ENCODE data around the gene DLX3.
A peak's percentile ranks its signal among the peaks of the same experiment; 100 is the strongest.
"Not testable (repeated sequence)": the region's sequence is repeated elsewhere in the genome, so short reads cannot be mapped to it uniquely, and the experiment has no call there.

DLX3 gene

DNA sequence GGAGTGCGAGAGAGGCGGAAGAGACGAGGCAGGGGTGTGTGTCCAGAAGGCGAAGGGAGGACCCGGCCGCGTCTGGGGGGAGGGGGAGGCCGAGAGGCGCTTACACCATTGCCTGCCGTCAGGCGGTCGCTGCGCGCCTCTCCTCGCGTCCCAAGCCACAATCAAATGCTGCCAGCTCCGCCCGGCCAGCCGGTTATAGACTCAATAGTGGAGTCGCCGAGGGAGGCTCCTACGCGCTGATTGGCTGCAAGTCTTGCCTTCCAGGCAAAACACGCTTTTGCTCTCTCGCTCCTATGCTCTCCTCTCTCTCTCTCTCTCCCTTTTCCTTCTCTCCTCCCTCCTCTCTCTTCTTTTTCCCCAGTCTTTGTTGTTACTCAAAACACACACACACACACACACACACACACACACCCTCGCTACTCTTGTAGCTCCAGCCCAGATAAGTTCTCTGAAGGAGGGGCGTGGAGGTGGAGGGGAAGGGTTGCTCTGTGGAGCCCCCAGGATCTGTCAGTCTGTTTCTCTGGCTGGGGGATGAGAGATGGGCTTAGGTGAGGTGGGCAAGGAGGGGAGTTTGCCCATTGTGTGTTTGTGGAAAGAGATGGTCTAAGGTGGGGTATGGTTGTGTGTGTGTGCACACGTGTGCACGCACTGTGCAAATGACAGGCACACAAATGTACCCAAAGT, at the start of gene DLX3:
Gene DLX3 (minus strand): TSS at position 170 of the 684 bp plus-strand sequence. CDS start 226 bp downstream, outside the sequence.
- Histone ChIP-seq H3K36me3 (ENCODE audit: insufficient read depth, low read depth, low read length) (no peaks in the 10 kb centered on the region), H3K9ac (ENCODE audit: low read depth, low read length) (no peak within 1 kb of the TSS), H3K27me3 (ENCODE audit: insufficient read depth, low read length) (peaks cover 98% of the 10 kb centered on the region), H3K9me3 (ENCODE audit: insufficient read depth, low read depth, low read length) (peaks cover 5% of the 10 kb centered on the region; the same call in 1 of the 2 replicates), H3K4me1 (ENCODE audit: insufficient read depth, low read length) (peaks cover 10% of the 10 kb centered on the region; the same call in 1 of the 2 replicates), H3K27ac (ENCODE audit: low read length) (no peak within 1 kb of the TSS), H3K4me3 (ENCODE audit: low read length) (peak within 1 kb of the TSS; percentile 60)

DNA sequence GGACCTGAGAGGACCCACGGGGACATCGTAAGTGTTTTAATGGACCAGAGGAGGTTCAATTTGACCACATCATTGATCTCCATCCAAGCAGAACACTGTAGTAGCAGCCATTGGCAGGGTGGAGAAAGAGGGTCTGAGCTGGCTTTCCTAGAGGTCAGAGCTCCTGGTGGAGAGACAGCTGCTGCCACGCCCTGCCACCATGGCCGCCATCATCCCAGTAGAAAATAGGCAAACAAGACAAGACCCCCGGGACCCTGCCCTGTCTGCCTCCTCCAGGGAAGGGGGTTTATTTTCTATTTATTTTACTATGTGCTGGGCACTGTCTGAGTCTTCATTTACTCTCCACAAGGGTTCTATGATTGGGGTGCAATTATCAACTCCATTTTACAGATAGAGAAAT, 49.5 kb upstream of the DLX3 start:
- no peak overlapping the region for H3K27ac ChIP-seq (ENCODE audit: low read length)
- no peak overlapping the region for H3K9ac ChIP-seq (ENCODE audit: low read depth, low read length)
- H3K27me3 ChIP-seq (ENCODE audit: insufficient read depth, low read length) = no peaks in the 10 kb centered on the region
- H3K36me3 ChIP-seq (ENCODE audit: insufficient read depth, low read depth, low read length) = no peaks in the 10 kb centered on the region
- no peak overlapping the region for H3K4me3 ChIP-seq (ENCODE audit: low read length)
- no peaks in the 10 kb centered on the region for H3K9me3 ChIP-seq (ENCODE audit: insufficient read depth, low read depth, low read length)
- H3K4me1 ChIP-seq (ENCODE audit: insufficient read depth, low read length) = no peaks in the 10 kb centered on the region

DNA sequence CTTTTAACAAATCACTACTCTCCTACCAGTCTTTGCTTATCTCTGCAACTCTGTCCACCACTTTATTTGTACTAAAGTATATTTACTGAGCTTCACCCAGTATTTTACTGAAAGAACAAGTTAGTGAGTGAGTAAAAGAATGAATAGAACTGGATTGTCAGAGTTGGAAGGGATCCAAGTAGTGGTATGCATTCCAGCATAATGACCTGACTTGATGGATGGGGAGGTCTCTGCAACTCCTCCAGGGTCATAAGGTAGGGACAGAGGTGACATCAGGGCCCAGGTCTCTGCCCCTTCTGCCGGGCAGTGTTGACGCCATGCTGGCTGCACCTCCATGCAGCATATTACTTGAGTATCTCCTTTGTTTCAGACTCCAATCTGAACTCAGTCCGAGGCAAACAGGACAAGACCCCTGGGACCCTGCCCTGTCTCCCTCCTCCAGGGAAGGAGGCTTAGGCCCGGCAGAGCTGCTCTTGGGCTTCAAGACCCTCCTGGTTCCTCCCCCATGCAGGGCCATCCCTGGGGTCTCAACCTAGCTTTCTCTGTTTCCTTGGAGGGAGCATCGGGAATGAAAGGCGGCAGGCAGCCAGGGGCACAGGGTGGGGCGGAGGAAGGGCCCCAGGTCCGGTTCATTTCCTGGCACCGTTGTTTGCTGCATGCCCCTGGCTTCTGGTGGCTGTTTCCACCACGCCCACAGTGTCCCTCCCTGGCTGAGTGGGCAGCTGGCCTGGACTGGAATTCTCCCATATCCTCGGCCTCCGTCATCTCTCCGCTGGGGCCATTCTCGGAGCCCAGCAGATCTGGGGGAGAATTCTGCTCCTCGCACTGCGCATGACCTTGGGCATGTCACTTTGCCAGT, 48.5 kb upstream of the DLX3 start:
- H3K9me3 ChIP-seq (ENCODE audit: insufficient read depth, low read depth, low read length) = no peaks in the 10 kb centered on the region
- no peak overlapping the region for H3K4me3 ChIP-seq (ENCODE audit: low read length)
- H3K9ac ChIP-seq (ENCODE audit: low read depth, low read length) = no peak overlapping the region
- H3K27me3 ChIP-seq (ENCODE audit: insufficient read depth, low read length) = no peaks in the 10 kb centered on the region
- no peaks in the 10 kb centered on the region for H3K4me1 ChIP-seq (ENCODE audit: insufficient read depth, low read length)
- H3K27ac ChIP-seq (ENCODE audit: low read length) = no peak overlapping the region
- H3K36me3 ChIP-seq (ENCODE audit: insufficient read depth, low read depth, low read length) = no peaks in the 10 kb centered on the region

DNA sequence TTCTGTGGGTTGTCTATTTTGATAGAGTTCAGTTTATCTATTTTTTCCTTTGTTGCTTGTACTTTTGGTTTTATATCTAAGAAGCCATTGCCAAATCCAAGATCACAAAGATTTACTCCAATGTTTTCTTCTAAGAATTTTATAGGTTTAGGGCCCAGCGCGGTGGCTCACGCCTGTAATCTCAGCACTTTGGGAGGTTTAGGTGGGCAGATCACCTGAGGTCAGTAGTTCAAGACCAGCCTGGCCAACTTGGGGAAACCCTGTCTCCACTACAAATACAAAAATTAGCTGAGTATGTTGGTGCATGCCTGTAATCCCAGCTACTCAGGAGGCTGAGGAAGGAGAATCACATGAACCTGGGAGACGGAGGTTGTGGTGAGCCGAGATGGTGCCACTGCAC, 47.2 kb upstream of the DLX3 start:
- H3K27ac ChIP-seq (ENCODE audit: low read length) = no peak overlapping the region
- H3K4me3 ChIP-seq (ENCODE audit: low read length) = no peak overlapping the region
- no peaks in the 10 kb centered on the region for H3K36me3 ChIP-seq (ENCODE audit: insufficient read depth, low read depth, low read length)
- no peaks in the 10 kb centered on the region for H3K9me3 ChIP-seq (ENCODE audit: insufficient read depth, low read depth, low read length)
- no peak overlapping the region for H3K9ac ChIP-seq (ENCODE audit: low read depth, low read length)
- no peaks in the 10 kb centered on the region for H3K27me3 ChIP-seq (ENCODE audit: insufficient read depth, low read length)
- no peaks in the 10 kb centered on the region for H3K4me1 ChIP-seq (ENCODE audit: insufficient read depth, low read length)

DNA sequence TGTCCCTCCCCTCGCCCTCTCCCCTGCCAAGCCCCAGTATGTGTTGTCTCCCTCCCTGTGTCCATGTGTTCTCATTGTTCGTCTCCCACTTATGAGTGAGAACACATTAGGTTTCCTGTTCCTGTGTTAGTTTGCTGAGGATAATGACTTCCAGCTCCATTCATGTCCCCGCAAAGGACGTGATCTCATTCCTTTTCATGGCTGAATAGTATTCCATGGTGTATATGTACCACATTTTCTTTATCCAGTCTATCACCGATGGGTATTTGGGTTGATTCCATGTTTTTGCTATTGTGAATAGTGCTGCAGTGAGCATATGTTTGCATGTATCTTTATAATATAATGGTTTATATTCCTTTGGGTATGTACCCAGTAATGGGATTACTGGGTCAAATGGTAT, 45.5 kb upstream of the DLX3 start:
- H3K27me3 ChIP-seq (ENCODE audit: insufficient read depth, low read length); H3K4me1 ChIP-seq (ENCODE audit: insufficient read depth, low read length); H3K27ac ChIP-seq (ENCODE audit: low read length); H3K36me3 ChIP-seq (ENCODE audit: insufficient read depth, low read depth, low read length); H3K9ac ChIP-seq (ENCODE audit: low read depth, low read length); H3K9me3 ChIP-seq (ENCODE audit: insufficient read depth, low read depth, low read length); H3K4me3 ChIP-seq (ENCODE audit: low read length): not testable (repeated sequence)

DNA sequence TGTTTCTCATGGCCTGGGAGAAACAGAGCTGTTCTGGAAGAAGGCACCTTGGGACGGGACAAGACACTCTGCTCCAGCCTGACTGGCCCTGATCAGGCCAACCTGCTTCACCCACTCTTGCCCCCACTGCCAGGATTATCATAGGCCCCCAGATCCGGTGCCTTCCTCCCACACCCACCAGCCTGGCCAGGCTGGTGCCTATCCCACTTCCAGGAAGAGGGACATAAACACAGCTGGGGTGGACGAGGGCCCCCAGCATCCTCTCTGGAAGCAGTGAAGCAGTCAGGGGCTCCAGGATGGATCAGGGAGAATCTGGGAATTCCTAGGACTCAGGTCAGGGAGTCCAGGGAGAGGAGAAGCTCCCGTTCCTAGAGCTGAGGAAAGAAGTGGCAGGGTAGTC, 44.0 kb upstream of the DLX3 start:
- Histone ChIP-seq H3K36me3 (ENCODE audit: insufficient read depth, low read depth, low read length) (no peaks in the 10 kb centered on the region), H3K9ac (ENCODE audit: low read depth, low read length) (no peak overlapping the region), H3K27ac (ENCODE audit: low read length) (no peak overlapping the region), H3K27me3 (ENCODE audit: insufficient read depth, low read length) (no peaks in the 10 kb centered on the region), H3K4me1 (ENCODE audit: insufficient read depth, low read length) (no peaks in the 10 kb centered on the region), H3K9me3 (ENCODE audit: insufficient read depth, low read depth, low read length) (no peaks in the 10 kb centered on the region), H3K4me3 (ENCODE audit: low read length) (no peak overlapping the region)

DNA sequence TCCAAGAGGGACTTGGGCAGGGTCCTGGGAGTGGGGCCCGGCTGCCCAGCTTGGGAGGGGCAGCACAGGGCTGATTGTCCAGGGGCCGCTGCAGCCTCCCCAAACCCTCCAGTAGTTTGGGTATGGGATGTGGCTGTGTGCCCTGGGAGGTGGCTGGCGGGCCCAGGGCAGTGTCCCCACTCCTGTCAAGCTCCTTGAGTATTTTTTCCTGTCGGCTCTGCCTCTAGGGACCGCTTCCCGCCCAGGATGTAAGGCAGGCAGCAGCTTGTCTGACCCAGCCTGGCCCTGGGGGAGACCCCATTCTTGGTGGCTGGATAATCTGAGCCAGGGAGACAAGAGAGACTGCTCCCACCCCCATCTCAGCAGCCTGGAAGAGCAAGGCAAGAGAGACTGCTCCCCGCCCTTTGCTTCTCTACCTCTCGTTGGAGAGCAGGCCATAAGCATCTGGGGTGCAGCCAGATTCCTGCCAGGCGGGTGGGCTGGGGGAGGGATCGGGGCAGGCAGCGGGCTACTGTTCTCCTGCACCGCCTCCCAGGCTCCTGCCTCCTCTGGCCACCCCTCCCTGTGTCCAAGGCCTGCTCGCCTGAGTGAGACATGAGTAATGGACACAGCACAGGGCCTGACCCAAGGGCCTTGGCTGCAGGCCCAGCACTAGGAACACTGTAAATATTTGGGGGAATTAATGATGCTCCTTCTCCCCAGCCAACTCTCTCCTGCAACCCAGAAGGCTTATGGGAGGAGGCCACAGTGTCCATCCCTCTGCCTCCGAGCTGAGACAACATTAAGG, 42.5 kb upstream of the DLX3 start:
- Histone ChIP-seq H3K27me3 (ENCODE audit: insufficient read depth, low read length) (no peaks in the 10 kb centered on the region), H3K4me3 (ENCODE audit: low read length) (no peak overlapping the region), H3K9ac (ENCODE audit: low read depth, low read length) (no peak overlapping the region), H3K36me3 (ENCODE audit: insufficient read depth, low read depth, low read length) (no peaks in the 10 kb centered on the region), H3K27ac (ENCODE audit: low read length) (no peak overlapping the region), H3K9me3 (ENCODE audit: insufficient read depth, low read depth, low read length) (no peaks in the 10 kb centered on the region), H3K4me1 (ENCODE audit: insufficient read depth, low read length) (no peaks in the 10 kb centered on the region)

DNA sequence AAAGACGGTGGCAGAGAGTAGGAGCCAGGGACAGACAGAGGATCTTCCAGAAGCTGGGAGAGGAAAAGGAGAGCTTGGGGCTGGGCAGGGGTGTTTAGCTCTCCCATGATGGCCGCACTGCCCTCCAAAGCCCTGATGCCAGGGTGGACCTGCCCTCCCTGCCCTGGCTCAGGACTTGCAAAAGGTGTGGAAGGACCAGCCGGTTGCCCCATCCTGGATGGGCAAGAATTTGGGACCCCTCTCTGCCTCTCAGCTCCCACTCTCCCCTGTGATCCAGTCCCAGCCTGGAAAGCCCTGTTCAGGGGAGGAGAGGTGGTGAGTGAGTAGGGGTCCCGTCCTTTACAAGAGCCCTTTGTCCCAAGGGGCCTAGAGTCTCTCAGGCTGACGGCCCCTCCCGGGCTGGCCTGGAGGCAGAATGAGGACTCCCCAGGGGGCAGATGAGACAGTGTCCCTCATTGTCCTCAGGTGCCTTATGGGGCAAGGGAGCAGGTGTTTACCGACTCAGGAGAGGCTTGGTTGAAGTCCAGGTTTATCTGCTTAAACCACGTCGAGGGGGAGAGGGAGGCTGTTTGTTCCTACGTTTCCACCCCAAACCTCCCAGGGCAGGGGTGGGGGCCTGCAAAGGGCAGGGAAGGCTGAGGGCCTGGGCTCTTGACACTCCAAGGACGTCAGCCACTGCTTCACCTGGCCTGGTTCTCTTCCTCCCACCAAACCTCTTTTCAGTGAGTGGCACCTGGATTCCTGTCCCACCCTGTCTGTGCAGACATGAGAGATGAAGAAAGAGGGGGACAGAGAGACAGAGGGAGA, 41.6 kb upstream of the DLX3 start:
- Histone ChIP-seq H3K36me3 (ENCODE audit: insufficient read depth, low read depth, low read length) (no peaks in the 10 kb centered on the region), H3K4me3 (ENCODE audit: low read length) (no peak overlapping the region), H3K9ac (ENCODE audit: low read depth, low read length) (no peak overlapping the region), H3K4me1 (ENCODE audit: insufficient read depth, low read length) (no peaks in the 10 kb centered on the region), H3K27ac (ENCODE audit: low read length) (no peak overlapping the region), H3K27me3 (ENCODE audit: insufficient read depth, low read length) (no peaks in the 10 kb centered on the region), H3K9me3 (ENCODE audit: insufficient read depth, low read depth, low read length) (no peaks in the 10 kb centered on the region)

DNA sequence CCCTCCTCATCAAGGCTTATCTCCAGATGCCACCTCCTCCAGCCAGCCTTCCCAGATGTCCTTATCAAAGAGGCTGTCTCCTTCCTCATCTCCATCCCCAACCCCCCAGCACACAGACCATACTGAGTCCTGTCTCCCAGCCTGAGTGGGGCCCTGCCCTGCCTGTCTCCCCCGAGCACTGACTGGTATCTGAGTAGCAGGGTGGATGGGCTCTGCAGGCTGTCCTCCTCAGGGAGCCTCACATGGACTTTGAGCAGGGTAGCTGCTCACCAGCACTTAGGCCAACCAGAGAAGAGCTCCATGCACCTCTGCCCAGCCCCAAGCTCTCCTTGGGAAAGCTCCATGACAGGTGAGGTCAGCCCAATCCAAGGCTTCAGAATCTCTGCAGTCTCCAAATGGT, 40.9 kb upstream of the DLX3 start:
- Histone ChIP-seq H3K4me3 (ENCODE audit: low read length) (no peak overlapping the region), H3K36me3 (ENCODE audit: insufficient read depth, low read depth, low read length) (no peaks in the 10 kb centered on the region), H3K9me3 (ENCODE audit: insufficient read depth, low read depth, low read length) (no peaks in the 10 kb centered on the region), H3K4me1 (ENCODE audit: insufficient read depth, low read length) (no peaks in the 10 kb centered on the region), H3K9ac (ENCODE audit: low read depth, low read length) (no peak overlapping the region), H3K27me3 (ENCODE audit: insufficient read depth, low read length) (no peaks in the 10 kb centered on the region), H3K27ac (ENCODE audit: low read length) (no peak overlapping the region)

DNA sequence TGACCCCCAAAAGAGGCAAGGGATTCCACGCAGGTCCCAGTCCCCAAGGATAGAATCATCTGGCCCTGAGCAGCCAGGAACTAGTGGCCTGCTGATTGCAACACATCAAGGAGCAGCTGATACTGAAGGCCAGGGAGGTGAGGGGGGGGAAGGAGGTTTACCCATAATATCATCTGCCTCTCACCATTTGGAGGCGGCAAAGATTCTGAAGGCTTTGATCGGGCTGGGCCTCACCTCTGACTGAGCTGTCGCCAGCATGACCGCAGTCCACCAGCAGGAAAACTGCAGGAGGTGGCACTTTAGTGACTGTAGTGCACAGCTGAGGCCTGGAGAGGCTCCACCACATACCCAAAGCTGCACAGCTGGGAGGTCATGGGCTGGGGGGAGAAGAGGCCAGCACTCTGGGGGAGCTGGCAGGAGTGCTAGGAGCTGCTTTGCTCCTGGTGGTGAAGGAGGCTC, 40.4 kb upstream of the DLX3 start:
- no peaks in the 10 kb centered on the region for H3K9me3 ChIP-seq (ENCODE audit: insufficient read depth, low read depth, low read length)
- H3K27ac ChIP-seq (ENCODE audit: low read length) = no peak overlapping the region
- H3K9ac ChIP-seq (ENCODE audit: low read depth, low read length) = no peak overlapping the region
- no peaks in the 10 kb centered on the region for H3K27me3 ChIP-seq (ENCODE audit: insufficient read depth, low read length)
- no peak overlapping the region for H3K4me3 ChIP-seq (ENCODE audit: low read length)
- H3K36me3 ChIP-seq (ENCODE audit: insufficient read depth, low read depth, low read length) = no peaks in the 10 kb centered on the region
- no peaks in the 10 kb centered on the region for H3K4me1 ChIP-seq (ENCODE audit: insufficient read depth, low read length)

Measured in iPS-20b (cell line).